GM12873 (cell line): ENCODE measurements around the gene APBA2.

Source experiments
- CTCF ChIP-seq: IDR thresholded peaks from 2 replicates; pipeline ENCODE4 v1.5.1; 2012; ENCODE audit warnings: low read depth, mild to moderate bottlenecking, moderate library complexity, low read length, control low read depth; ENCODE audit not compliant: insufficient read depth; ENCODE audit errors: missing control alignments

APBA2 gene

GRCh38 chr15:28980709-28981350 is 95.1 kb downstream of the APBA2 start:
- no peak for TF ChIP-seq CTCF

GRCh38 chr15:28981351-28981720 is 95.6 kb downstream of the APBA2 start:
- TF ChIP-seq CTCF, result no peak

- TF ChIP-seq CTCF, result no peak
Observed at GRCh38 chr15:28981921-28982320, 96.1 kb downstream of the APBA2 start.

GRCh38 chr15:28982886-28983285 is 97.1 kb downstream of the APBA2 start:
- TF ChIP-seq CTCF, result no peak

- TF ChIP-seq CTCF, result no peak
Observed at GRCh38 chr15:28983432-28984311, 97.9 kb downstream of the APBA2 start.

GRCh38 chr15:28984421-28985315 is 98.9 kb downstream of the APBA2 start:
- no peak for TF ChIP-seq CTCF

GRCh38 chr15:28985316-28985645 is 99.5 kb downstream of the APBA2 start:
- no peak for TF ChIP-seq CTCF
